ENCODE results near the gene PLCXD3.

- TF ChIP-seq, protein P1, sequence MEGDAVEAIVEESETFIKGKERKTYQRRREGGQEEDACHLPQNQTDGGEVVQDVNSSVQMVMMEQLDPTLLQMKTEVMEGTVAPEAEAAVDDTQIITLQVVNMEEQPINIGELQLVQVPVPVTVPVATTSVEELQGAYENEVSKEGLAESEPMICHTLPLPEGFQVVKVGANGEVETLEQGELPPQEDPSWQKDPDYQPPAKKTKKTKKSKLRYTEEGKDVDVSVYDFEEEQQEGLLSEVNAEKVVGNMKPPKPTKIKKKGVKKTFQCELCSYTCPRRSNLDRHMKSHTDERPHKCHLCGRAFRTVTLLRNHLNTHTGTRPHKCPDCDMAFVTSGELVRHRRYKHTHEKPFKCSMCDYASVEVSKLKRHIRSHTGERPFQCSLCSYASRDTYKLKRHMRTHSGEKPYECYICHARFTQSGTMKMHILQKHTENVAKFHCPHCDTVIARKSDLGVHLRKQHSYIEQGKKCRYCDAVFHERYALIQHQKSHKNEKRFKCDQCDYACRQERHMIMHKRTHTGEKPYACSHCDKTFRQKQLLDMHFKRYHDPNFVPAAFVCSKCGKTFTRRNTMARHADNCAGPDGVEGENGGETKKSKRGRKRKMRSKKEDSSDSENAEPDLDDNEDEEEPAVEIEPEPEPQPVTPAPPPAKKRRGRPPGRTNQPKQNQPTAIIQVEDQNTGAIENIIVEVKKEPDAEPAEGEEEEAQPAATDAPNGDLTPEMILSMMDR (conservative IDR thresholded peaks at IDR 0.05) = no peak
- no peak for TF ChIP-seq ZFX (IDR thresholded peaks at IDR 0.05)
These were observed 57.9 kb downstream of the PLCXD3 start for GRCh38 chr5:41452506-41452905.

Data from C4-2B (cell line).